Dermis microvascular lymphatic vessel endothelial cell (primary cell): Measurements from ENCODE around the gene MRRF. TPM values are rescaled to one million over a fixed set of nuclear protein-coding genes. Genes with fewer than 3 reads are reported as not detected.
"Not testable (repeated sequence)": the region's sequence is repeated elsewhere in the genome, so short reads cannot be mapped to it uniquely, and the experiment has no call there.

ENCODE experiments used
- DNase-seq, 2 donors: peaks; one replicate each; pipeline versions ENCODE4 v3.0.0 to v3.0.0-alpha.2; 2010; ENCODE audit warnings: low read depth in 2 of 2
- total RNA-seq: library from RNA; depleted of rRNA; stranded (reverse); fragments of >200 nt; gene quantifications from 2 replicates; pipeline ENCODE4 v1.2.1, GENCODE V29; 2014

The MRRF gene
- total RNA-seq, 1 donor from 2014 or later: 34.1 TPM

DNA sequence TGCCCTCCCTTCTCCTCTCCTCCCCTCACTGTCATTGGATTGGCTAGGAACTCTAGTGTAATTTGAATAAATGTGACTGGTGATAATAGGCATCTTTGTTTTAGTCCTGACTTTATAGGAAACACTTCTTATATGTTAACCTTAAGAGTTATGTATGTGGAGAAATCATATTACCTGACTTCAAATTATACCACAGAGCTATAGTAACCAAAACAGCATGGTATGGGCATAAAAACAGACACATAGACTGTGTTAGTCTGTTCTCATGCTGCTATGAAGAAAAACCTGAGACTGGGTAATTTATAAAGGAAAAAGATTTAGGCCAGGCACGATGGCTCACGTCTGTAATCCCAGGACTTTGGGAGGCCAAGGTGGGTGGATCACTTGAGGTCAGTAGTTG, 9.4 kb downstream of the MRRF start:
- DNase-seq: no peak

DNA sequence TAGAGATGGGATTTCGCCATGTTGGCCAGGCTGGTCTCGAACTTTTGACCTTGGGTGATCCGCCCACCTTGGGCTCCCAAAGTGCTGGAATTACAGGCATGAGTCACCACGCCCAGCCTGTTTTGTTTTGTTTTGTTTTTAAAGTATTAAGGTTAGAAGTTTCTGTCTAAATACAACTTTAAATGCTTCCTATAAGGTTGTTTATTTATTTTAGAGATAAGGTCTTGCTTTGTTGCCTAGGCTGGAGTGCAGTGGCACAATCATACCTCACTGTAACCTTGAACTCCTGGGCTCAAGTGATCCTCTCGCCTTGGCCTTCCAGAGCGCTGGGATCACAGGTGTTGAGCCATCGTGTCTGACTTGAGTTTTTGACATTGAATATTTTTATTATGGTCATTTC, 11.4 kb downstream of the MRRF start:
- DNase-seq: no peak

DNA sequence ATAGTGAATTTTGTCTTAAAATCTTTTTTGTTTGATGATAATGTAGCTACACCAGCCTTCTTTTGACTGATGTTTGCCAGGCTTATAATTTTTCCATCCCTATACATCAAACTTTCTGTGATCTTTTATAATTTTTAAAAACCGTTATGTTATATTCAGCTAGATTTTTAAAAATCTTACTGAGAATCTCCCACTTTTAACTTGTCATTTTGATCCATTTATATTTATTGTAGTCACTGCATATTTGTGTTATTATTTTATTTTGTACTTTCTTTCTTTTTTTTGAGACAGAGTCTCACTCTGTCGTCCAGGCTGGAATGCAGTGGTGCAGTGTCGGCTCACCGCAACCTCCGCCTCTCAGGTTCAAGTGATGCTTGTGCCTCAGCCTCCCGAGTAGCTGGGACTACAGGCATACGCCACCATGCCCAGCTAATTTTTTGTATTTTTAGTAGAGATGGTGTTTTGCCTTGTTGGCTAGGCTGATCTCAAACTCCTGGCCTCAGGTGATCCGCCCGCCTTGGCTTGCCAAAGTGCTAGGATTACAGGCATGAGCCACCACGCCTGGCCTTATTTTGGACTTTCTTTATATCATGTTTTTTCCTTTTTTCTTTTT, 12.7 kb downstream of the MRRF start:
- DNase-seq: no peak

DNA sequence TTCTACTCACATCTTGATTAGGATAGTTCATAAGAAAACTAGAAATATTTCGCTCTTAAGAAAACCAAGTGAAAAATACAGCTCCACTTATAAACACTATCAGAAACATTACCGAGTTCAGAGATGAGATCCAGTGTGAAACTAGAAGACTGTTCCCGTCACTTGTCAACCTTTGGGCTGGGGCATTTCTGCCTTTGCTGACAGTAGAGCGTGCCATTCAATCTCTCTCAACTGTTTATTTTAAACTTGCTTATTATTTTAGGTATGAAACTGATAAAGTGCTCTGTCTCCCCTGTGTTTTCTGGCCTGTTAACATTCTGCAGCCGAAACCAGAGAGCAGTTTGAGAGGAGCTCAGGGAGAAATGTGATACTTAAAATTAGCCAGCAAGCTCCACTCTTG, 16.7 kb downstream of the MRRF start:
- DNase-seq: no peak

DNA sequence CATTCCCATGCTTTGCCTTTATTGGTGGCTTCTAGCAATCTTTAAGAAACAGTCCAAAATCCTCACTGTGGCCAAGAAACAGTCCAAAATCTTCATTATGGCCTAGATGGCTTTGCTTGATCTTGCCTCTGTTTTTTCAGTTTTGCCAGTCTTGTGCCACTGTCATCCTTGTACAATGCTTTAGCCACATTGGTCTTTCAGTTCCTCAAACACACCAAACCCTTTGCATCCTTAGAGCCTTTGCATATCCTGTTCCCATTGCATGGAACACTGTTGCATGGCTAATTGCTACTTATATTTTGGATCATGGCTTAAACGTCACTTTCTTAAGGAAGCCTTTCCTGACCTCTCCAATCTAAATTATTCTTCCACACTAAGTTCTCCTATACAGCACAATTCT, 22.1 kb downstream of the MRRF start:
- no peak for DNase-seq

DNA sequence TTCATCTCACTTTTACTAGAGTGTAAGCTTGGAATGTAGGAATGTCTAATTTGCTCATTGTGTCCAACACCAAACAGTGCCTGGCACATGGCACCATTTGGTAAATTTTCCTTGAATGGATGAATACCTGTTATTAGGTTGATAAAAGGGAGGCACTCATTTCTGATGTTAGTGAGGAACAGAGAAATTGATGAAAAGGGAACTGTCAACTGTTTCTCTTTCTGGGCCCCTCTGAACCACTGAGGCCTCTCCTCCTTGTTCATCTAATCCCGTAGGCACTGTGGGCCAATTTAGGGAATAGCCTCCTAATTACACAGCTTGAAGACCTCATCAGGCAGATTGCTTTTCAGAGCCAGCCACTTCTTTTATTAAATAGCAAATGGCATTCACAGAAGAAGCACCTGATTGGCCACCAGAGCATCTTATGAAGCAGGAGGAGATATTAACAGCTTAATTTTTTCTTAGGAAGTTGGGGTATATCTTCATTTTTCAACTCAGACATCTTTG, 22.6 kb downstream of the MRRF start:
- no peak for DNase-seq

DNA sequence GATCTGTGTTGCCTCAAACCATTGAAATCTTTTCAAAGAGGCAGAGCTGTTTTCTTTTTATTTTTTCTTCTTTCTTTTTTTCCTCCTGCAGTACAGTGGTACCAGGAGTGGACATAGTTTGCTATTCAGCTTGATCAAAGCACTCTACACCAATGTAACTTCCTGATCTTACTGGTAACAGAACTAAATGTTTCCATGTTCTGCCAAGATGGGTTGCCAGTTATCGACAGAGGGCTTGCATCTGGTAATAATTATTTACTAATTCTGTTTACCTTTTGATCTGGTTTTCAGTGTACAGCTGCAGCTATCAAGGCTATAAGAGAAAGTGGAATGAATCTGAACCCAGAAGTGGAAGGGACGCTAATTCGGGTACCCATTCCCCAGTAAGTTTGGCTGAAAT, 26.8 kb downstream of the MRRF start:
- DNase-seq: no peak

DNA sequence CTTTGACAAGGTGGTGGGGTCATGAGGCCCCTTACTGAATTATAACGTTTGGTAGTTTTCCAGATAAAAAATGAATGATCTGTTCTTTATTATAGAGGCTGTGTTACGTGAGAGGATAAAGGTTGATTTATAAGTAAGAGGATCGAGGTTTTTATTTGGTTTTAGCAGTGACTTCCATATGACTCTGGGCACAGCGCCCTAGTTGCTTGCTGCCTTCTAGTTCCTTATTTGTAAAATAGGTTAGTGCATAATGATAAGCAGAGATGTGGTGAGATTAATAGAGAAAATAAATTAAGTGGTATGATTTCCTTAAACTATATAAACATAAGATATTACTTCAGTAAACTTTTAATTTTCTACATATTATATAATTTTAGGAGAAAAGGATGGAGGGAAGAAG, 29.8 kb downstream of the MRRF start:
- DNase-seq: no peak

DNA sequence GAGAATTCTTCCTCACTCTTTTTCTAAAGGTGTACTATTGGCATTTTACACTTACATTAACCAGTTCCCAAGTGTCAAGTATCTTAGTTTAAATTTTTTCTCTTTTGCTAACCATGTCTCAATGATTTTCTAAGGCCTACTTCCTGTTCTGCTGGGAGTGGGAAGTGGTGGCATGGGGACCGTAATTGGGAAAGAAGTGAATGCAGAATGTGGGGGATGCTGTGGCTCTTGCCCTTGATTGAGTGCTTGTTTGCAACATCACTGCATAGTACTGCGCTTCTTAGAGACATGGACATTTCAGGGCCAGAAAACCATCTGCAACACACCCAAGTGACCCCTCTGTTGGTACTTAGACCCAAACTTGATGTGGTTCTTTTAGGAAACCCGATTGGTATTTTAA, 32.8 kb downstream of the MRRF start:
- DNase-seq: no peak

DNA sequence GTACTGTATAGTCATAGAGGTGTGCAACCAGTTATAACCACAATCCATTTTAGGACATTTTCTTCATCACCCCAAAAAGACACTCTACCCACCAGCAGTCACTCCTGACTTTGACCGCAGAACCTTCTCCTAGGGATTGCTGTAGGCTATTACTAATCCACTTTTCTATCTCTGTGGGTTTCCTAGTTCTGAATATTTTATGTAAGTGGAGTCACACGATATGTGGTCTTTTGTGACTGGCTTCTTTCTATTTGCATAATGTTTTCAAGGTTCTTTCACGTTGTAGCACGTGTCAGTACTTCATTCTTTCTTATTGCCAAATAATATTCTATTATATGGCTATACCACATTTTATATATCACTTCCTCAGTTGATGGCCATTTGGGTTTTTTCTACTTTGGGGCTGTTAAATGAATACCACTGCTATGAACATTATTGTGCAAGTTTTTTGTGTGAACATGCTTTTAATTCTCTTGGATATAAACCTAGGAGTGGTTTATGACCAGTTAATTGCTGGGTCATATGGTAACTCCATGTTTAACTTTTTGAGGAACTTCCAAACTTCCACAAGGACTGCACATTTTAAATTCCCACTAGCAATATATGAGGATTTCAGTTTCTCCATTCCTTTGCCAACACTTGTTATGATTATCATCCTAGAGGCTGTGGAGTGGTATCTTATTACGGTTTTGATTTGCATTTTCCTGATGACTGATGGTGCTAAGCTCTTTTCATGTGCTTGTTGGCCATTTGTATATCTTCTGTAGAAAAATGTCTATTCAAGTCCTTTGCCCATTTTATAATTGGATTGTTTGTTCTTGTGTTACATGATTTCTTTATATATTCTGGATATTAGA, 37.8 kb downstream of the MRRF start:
- DNase-seq: no peak

DNA sequence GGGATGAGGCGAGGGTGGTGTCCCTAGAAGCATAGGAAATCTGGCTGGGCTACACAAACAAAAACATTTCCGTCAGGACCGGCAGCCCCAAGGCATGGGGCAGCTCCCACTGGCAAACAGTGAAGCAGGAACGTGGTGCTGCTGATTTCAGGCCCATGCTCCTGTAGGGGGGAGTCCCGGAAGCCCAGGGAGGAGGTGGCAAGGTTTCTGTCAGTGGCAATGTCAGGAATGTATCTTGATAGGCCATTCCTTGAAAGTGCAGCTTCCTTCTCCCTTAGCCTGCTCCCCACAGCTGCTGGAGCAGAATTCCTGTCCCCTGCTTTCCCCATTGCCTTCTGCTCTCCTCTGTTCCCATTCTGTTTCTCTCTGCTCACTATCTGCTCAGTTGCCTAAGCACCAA, 42.4 kb downstream of the MRRF start:
- peak; percentile 81 to 95 for DNase-seq

DNA sequence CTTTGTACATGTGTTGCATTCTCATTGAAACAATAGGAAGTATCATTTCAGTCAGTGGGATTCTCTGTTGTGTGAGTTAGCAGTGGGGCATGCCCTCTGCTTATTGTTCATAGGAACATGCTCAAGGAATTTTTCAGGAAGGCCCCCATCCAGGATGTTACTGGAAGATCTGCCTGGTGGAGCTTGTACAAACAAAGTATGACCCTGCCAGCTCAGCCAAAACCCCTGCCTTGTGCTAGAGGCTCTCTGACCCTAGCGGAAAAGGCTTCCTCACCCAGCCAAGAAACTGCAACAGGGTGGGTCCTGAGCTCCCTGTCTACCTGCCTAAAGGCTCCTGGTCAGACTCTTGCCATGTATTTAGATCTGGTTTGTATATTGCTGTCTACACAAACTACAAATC, 43.2 kb downstream of the MRRF start:
- peak in 1 of 2 donors; percentile 95 for DNase-seq

DNA sequence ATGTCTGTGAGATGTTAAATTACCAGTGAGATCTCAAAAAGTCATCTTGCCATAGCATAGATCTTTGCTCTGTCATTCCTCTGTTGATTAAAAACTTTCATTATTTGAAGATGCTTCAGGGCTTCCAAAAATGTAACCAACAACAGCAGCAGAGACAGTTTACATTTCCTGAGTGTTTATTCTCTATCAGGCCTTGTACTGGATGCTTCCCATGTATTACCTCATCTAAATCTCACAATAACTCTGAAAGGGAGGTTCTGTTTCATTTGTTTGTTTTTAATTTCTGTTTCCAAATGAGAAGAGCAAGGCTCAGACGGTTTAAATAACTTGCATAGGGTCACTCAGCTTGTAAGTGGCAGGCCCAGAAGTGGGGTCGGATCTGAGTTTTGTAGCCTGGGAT, 45.2 kb downstream of the MRRF start:
- no peak for DNase-seq

DNA sequence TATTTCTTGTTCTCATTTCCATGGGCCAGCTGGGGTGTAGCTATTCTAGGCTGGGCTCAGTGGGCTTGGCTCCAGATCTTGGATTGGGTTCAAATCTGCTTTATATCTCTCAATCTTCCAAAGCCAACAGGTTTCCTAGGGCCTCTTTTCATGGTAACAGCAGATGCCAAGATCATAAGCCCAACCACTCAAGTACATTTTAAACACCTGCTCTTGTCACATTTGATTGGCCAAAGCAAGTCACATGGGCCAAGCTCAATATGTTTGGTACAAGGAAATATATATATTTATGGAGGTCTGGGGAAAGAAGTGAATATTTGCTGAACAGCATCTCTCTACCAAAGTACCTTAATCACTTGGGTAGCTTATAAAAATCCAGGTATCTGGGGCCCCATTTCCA, 49.5 kb downstream of the MRRF start:
- DNase-seq: no peak

DNA sequence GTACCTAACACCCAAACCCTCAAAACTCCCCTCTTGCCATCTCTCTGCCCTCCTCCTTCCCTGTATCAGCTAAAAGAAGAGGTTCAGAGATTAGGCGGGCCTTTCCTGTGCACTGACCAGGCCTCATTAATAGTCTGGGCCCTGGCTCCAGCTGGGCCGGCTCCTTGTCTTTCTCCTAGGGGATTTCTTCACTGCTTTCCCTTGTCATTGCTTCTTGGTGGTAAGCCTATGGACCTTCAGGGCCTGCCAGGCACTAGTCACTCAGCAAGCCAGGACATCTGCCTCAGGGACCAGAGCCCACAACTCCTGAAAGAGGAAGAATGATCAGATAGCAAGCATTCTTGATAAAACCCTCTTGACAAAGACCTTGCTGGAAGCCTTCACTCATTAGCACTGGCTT, 50.9 kb downstream of the MRRF start:
- no peak for DNase-seq

DNA sequence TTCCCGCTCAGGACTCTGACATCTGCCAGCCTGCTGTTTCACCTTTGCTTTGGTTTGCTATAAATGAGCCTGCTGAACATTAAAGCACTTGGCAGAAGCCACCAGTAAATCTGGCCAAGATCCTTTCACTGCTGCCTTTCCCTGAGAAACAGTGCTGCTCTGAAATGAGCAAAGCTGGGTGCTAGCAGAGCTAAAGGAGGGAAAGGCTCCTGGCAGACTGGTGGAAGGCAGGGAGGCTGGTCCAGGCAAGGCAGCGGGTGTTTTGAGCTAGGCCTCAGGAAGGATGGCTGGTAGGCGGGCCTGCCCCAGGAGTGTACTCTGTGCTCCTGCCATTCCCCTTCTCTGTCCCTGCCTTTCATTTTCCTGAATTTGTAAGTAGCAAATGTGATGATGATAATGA, 53.6 kb downstream of the MRRF start:
- DNase-seq: no peak

DNA sequence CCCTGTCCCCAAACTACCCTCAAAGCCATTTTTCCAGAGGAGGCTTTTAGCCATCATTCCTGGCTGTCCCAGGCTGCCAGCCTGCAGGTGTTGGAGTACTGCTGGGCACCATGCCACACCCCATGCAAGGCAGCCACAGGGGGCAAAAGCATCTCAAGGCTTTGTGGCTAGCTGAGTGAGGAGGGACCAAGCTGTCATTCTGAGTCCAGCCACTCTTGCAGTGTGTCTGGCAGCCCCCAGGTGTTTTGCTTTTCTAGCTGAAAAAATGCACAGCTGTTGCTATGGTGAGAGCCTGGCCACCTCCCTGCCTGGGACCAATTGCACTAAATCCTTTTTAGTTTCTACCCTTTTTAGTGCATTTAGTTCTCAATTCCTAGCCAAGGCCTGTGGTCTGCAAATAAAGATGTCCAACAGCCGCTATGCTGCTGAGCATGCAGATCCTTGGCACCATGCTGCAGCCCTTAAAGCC, 55.8 kb downstream of the MRRF start:
- DNase-seq: no peak

DNA sequence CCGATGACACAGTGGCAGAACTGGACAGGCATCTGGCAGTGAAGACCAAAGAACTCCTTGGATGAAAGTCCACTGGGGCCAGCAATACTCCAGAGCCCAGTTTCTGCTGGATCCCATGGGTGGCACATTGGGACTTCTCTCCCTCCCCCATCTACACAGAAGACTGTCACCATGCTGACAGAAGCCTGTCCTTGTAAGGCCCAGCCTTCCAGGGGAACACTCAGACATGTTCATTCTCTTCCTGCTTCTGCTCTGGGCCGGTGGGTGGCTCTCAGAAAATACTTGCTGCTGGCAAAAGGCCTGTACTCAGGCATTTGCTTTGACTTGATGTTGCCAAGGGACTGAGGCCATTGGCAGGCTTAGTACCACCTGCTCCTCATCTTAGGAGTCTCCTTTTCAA, 57.9 kb downstream of the MRRF start:
- DNase-seq: no peak

DNA sequence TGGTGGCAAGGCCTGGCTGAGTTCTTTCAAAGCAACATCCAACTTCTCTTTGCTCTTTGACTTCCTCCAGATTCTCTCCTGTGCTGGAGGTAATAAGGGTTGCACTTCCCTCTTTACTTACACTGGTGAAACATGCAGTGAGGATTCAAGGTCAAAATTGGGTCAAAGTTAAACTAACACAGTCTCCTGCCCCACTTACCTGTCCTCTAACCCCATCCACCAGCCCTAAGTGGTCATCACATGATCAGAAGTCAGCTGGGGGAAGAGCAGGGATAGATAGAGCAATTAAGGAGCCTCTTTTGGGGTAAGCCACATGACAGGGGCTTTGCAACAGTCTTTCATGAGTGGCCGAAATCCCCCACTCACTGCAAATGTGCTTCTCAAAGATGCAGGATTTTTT, 60.0 kb downstream of the MRRF start:
- DNase-seq: not testable (repeated sequence)

DNA sequence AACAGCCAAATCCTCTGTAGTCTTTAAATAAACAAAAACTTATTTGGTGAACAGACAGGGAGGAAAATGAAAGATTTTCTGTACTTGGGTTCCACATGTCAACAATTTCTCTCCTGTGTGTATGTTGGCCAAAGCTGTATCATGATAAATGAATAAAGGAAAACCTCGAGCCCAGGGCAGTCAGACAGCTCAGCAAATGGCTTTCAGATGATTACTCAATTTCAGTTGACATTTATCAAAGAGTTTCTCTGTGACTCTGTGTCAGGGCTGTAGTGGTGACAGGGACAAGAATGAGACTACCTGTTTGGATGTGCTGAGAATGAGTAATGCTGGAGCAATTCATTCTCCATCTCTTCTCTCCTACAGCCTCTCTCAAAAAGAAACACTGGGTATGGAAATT, 60.4 kb downstream of the MRRF start:
- peak in 1 of 2 donors; percentile 66 for DNase-seq

DNA sequence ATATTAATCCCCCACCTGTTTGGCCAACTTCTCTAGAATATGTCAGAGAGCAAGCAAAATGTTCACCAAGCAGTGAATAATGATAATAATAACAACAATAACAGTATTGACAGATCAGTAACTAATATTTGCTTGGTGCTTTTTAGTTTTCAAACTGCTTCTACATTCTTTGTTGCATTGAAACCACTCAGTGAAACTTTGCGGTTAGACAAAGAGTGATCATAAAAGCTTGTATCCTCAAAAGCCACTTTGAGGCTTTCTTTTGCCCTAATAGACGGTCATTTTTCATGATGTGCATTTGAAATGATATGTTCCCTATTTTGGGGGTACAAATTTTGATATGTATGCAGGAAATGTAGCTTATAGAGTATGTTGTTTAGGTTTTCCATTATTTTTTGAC, 62.5 kb downstream of the MRRF start:
- no peak for DNase-seq

DNA sequence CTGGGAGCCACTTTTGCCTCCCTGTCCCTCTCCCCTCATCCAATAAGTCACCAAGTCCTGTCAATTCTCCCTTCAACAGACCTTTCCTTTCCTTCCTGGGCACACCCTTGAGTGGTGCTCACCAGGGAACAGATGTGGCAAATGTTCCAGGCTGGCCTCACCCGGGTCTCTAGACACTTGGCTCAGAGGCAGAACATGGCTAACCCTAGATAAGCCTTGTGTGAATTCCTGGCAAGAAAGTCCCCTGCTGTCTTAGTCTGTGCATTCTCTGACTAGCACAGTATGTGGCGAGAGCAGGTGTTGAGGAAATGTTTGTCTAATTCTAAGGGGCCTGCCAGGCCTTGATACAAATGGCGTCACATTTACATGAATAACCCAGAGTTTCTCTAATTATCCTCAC, 64.9 kb downstream of the MRRF start:
- DNase-seq: no peak

DNA sequence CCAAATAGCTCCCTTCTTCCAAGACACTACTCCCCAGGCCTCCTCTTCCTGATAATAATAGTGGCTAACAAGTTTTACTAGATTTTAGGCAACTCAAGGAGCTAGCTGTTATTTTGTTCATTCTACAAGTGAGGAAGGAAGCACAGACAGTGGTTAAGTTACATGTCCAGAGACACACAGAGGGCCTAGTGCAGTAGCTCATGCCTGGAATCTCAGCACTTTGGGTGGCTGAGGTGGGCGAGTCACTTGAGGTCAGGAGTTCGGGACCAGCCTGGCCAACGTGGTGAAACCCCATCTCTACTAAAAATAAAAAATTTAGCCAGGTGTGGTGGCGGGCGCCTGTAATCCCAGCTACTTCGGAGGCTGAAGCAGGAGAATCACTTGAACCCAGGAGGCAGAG, 65.8 kb downstream of the MRRF start:
- DNase-seq: not testable (repeated sequence)
